Measurements from ENCODE around the gene SOX12.

DNA sequence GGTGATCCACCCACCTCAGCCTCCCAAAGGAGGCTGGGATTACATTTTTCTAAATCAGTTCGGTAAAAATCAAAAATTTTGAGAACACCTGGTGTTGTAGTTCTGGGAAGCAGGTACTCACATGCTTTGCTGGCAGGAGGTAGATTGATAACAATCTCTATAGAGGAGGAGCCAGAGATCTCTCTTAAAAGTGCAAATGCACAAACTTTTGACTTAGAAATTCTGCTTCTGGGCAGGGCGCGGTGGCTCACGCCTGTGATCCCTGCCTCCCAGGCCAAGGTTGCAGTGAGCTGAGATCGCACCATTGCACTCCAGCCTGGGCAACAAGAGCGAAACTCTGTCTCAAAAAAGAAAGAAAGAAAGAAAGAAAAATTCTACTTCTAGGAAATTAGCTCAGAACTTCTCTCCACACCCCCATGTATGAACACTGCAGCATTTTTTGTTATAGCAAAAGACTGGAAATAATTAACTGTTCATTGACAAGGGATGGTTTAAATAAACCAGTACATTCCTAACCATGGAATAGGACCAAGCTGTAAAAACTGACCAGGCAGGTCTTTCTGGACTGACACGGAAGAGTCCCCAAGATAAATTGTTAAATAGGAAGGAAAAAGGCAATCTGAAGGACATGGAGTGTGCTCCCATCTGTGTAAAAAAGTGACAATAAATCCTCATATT lies 40.8 kb downstream of the SOX12 start:
- TF ChIP-seq, protein P1, sequence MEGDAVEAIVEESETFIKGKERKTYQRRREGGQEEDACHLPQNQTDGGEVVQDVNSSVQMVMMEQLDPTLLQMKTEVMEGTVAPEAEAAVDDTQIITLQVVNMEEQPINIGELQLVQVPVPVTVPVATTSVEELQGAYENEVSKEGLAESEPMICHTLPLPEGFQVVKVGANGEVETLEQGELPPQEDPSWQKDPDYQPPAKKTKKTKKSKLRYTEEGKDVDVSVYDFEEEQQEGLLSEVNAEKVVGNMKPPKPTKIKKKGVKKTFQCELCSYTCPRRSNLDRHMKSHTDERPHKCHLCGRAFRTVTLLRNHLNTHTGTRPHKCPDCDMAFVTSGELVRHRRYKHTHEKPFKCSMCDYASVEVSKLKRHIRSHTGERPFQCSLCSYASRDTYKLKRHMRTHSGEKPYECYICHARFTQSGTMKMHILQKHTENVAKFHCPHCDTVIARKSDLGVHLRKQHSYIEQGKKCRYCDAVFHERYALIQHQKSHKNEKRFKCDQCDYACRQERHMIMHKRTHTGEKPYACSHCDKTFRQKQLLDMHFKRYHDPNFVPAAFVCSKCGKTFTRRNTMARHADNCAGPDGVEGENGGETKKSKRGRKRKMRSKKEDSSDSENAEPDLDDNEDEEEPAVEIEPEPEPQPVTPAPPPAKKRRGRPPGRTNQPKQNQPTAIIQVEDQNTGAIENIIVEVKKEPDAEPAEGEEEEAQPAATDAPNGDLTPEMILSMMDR (optimal IDR thresholded peaks at IDR 0.05 in 1 of 3, IDR thresholded peaks at IDR 0.05 in 1 of 3, conservative IDR thresholded peaks at IDR 0.05 in 1 of 3; ENCODE audit: extremely low read depth in 1 of 3, insufficient read depth in 2 of 3, low read length in 3 of 3): no peak
- no peak for TF ChIP-seq EZH2 (IDR thresholded peaks at IDR 0.05; ENCODE audit: low read length)
